ENCODE results near the gene PMEPA1.

Gene PMEPA1

DNA sequence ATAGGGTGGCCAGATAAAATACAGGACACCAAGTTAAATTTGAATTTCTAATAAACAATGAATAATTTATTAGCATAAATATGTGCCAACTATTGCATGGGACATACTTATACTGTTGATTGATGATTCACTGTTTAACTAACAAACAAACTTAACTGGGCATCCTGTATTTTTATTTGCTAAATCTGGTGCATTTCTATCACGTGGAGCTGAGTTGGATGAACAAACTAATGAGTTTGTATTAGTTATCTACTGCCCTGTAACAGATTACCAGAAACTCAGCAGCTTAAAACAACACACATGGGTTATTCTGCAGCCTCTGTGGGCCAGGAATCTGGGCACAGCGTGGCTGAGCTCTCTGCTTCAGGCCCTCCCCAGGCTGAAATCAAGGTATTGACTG lies 28.2 kb upstream of the PMEPA1 start:
- TF ChIP-seq, protein P1, sequence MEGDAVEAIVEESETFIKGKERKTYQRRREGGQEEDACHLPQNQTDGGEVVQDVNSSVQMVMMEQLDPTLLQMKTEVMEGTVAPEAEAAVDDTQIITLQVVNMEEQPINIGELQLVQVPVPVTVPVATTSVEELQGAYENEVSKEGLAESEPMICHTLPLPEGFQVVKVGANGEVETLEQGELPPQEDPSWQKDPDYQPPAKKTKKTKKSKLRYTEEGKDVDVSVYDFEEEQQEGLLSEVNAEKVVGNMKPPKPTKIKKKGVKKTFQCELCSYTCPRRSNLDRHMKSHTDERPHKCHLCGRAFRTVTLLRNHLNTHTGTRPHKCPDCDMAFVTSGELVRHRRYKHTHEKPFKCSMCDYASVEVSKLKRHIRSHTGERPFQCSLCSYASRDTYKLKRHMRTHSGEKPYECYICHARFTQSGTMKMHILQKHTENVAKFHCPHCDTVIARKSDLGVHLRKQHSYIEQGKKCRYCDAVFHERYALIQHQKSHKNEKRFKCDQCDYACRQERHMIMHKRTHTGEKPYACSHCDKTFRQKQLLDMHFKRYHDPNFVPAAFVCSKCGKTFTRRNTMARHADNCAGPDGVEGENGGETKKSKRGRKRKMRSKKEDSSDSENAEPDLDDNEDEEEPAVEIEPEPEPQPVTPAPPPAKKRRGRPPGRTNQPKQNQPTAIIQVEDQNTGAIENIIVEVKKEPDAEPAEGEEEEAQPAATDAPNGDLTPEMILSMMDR (conservative IDR thresholded peaks at IDR 0.05; ENCODE audit: control insufficient read depth, insufficient read depth, low read depth, low read length), result no peak
- H3K4me3 ChIP-seq (ENCODE audit: control insufficient read depth, low read depth, low read length), result no peak overlapping the region

DNA sequence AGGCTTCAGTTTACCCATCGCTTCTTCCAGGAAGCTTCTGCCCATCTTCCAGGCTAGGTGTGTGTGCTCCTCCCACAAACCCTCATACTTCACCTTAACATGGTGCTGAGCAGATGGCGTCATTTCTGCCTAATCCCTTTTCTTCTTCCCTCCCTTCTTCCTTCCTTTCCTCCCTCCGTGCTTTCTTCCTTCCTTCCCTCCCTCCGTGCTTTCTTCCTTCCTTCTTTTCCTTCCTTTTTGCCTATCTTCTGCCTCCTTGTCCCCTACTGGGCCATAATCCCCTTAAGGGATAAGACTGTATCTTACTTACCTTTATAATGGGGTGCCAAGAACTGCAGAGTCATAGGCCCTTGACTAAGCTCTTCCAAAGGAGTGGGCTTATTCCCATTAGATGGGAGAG lies 27.5 kb upstream of the PMEPA1 start:
- TF ChIP-seq, protein P1 (conservative IDR thresholded peaks at IDR 0.05; ENCODE audit: control insufficient read depth, insufficient read depth, low read depth, low read length), result no peak
- H3K4me3 ChIP-seq (ENCODE audit: control insufficient read depth, low read depth, low read length), result no peak overlapping the region

More for the DNA sequence above, 28.2 kb upstream of the PMEPA1 start:
- DNase-seq (ENCODE audit: low read depth), result no peak

GRCh38 chr20:57736738-57737347 lies 27.0 kb upstream of the PMEPA1 start:
- DNase-seq (ENCODE audit: low read depth), result no peak
- TF ChIP-seq, protein P1 (conservative IDR thresholded peaks at IDR 0.05; ENCODE audit: control insufficient read depth, insufficient read depth, low read depth, low read length), result no peak
- no peak overlapping the region for H3K4me3 ChIP-seq (ENCODE audit: control insufficient read depth, low read depth, low read length)

More for the DNA sequence above, 27.5 kb upstream of the PMEPA1 start:
- no peak for DNase-seq (ENCODE audit: low read depth)

GRCh38 chr20:57735831-57736737 lies 26.3 kb upstream of the PMEPA1 start:
- no peak overlapping the region for H3K4me3 ChIP-seq (ENCODE audit: control insufficient read depth, low read depth, low read length)
- TF ChIP-seq, protein P1 (conservative IDR thresholded peaks at IDR 0.05; ENCODE audit: control insufficient read depth, insufficient read depth, low read depth, low read length), result no peak
- DNase-seq (ENCODE audit: low read depth), result no peak

DNA sequence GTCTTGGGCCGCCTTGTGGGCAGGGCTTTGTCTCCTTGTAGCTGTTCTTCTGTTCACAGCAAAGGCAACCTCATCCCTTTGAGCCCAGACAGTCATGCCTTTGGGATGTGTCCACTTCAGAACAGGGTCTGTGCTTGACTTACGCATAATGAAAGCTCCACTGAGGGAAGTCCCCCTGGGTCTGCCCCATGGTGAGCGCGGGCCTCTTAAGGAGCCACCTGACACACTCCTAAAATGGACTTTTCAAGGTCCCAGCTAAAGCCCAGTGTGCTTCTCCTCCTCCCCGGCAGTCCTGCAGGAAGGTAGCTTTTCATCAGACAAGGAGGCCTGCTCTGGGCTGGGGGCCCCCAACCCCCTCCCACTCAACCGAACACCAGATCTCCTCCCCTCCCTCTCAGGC lies 24.9 kb upstream of the PMEPA1 start:
- no peak for DNase-seq (ENCODE audit: low read depth)
- TF ChIP-seq, protein P1 (conservative IDR thresholded peaks at IDR 0.05; ENCODE audit: control insufficient read depth, insufficient read depth, low read depth, low read length), result no peak
- no peak overlapping the region for H3K4me3 ChIP-seq (ENCODE audit: control insufficient read depth, low read depth, low read length)

GRCh38 chr20:57732226-57732625 lies 22.4 kb upstream of the PMEPA1 start:
- TF ChIP-seq, protein P1 (conservative IDR thresholded peaks at IDR 0.05; ENCODE audit: control insufficient read depth, insufficient read depth, low read depth, low read length), result no peak
- DNase-seq (ENCODE audit: low read depth), result no peak
- no peak overlapping the region for H3K4me3 ChIP-seq (ENCODE audit: control insufficient read depth, low read depth, low read length)
